PC-9 (cell line): Measurements from ENCODE around the gene ABHD3. TPM values are rescaled to one million over a fixed set of nuclear protein-coding genes. Genes with fewer than 3 reads are reported as not detected.
"Not testable (repeated sequence)": the region's sequence is repeated elsewhere in the genome, so short reads cannot be mapped to it uniquely, and the experiment has no call there.

Source experiments
- BruUV-seq: library from RNA; stranded (reverse); fragments of 400-500 nt; replicated peaks from 2 replicates; lab custom pipeline; 2021; lab: Mats Ljungman, UMichigan
- CTCF ChIA-PET: fragments of 300-600 bp; sonication (Branson Sonifier 250); formaldehyde crosslinking; loops from one replicate; lab custom pipeline; 2022; ENCODE audit warnings: antibody characterized with exemption; lab: Charles Lee
- POLR2A ChIA-PET: fragments of 300-600 bp; sonication (Branson Sonifier 250); formaldehyde crosslinking; loops from one replicate; lab custom pipeline; 2022; ENCODE audit warnings: antibody characterized with exemption; ENCODE audit not compliant: unreplicated experiment; lab: Charles Lee
- DNase-seq, 2 experiments: peaks; one replicate each; pipeline versions ENCODE4 v3.0.0 to v3.0.0-alpha.2; 2015 to 2022; ENCODE audit warnings: mixed read lengths in 1 of 2
- H2AFZ ChIP-seq: fragments of 200-600 bp; sonication (generic); 2 replicates; pipeline ENCODE4 v1.8.1; 2017; ENCODE audit warnings: antibody characterized with exemption
- H3F3A ChIP-seq: fragments of 200-600 bp; sonication (generic); 2 replicates; pipeline ENCODE4 v1.8.1; 2017; ENCODE audit warnings: antibody characterized with exemption, mild to moderate bottlenecking, low read depth; ENCODE audit not compliant: insufficient read depth
- H3K27ac ChIP-seq: fragments of 200-600 bp; sonication (generic); 2 replicates; pipeline ENCODE4 v1.6.1; 2016; ENCODE audit warnings: mixed run types
- H3K27me3 ChIP-seq: fragments of 200-600 bp; sonication (generic); 2 replicates; pipeline ENCODE4 v1.6.1; 2016; ENCODE audit warnings: low read depth, mixed run types; ENCODE audit not compliant: insufficient read depth
- H3K36me3 ChIP-seq: fragments of 200-600 bp; sonication (generic); 2 replicates; pipeline ENCODE4 v1.6.1; 2016; ENCODE audit warnings: low read depth, mixed run types
- H3K4me1 ChIP-seq: fragments of 200-600 bp; sonication (generic); replicated peaks from 2 replicates; pipeline ENCODE4 v1.6.1; 2016; ENCODE audit warnings: mixed run types; ENCODE audit not compliant: insufficient read depth
- H3K4me2 ChIP-seq: fragments of 200-600 bp; sonication (generic); 2 replicates; pipeline ENCODE4 v1.6.1; 2017; ENCODE audit warnings: mixed run types
- H3K4me3 ChIP-seq: fragments of 200-600 bp; sonication (generic); 2 replicates; pipeline ENCODE4 v1.6.1; 2016; ENCODE audit warnings: mixed run types
- H3K79me2 ChIP-seq: fragments of 200-600 bp; sonication (generic); 2 replicates; pipeline ENCODE4 v1.6.1; 2017; ENCODE audit warnings: low read depth, mixed run types
- H3K9me2 ChIP-seq: fragments of 200-600 bp; sonication (generic); 2 replicates; pipeline ENCODE4 v1.8.1; 2017; ENCODE audit warnings: mild to moderate bottlenecking; ENCODE audit not compliant: insufficient read depth
- H3K9me3 ChIP-seq: fragments of 200-600 bp; sonication (generic); 2 replicates; pipeline ENCODE4 v1.8.1; 2016; ENCODE audit warnings: low read depth; ENCODE audit not compliant: insufficient read depth
- H4K20me1 ChIP-seq: fragments of 200-600 bp; sonication (generic); 2 replicates; pipeline ENCODE4 v1.8.1; 2017; ENCODE audit not compliant: insufficient read depth
- EZH2 ChIP-seq: fragments of 200-600 bp; sonication (generic); IDR thresholded peaks from 2 replicates; pipeline ENCODE4 v1.8.0; 2017; ENCODE audit warnings: antibody characterized with exemption, low read depth
- intact Hi-C: fragments of 100-400 bp; cut with micrococcal nuclease; formaldehyde crosslinking; loops from one replicate; pipeline ENCODE4 v1.10.0; 2022; ENCODE audit not compliant: unreplicated experiment
- total RNA-seq: library from RNA; stranded (reverse); gene quantifications from 2 replicates; pipeline ENCODE4 v1.2.3, GENCODE V29; 2021
- TF ChIP-seq, protein P1 (sequence below): fragments of 200-600 bp; sonication (generic); conservative IDR thresholded peaks from 2 replicates; pipeline ENCODE4 v1.6.1; 2017; ENCODE audit warnings: mixed run types, antibody characterized with exemption, mild to moderate bottlenecking, moderate library complexity

ABHD3 gene
- total RNA-seq, 1 experiment from 2014 or later: 33.7 TPM

DNA sequence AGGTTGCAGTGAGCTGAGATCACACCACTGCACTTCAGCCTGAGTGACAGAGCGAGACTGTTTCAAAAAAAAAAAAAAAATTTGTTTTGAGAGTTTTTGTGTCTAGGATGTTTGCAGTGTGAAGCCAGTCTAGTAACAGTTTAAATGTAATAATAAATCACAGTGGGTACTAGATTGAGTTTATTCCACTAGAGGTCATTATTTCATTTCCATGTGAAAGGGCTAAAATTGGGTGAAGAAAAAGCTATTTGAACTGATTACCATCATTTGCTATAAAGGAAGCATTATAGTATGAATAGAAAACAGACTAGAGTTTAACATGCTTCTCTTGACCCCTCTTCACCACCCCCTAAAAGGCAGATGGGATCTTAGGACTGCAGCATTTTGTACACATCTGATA, 72.2 kb downstream of the ABHD3 start:
- Histone ChIP-seq H3K4me3 (no peak overlapping the region), H3K27ac (no peak overlapping the region), H3F3A (peaks cover 11% of the 10 kb centered on the region), H4K20me1 (peaks cover 4% of the 10 kb centered on the region; the same call in 1 of the 2 replicates), H3K36me3 (peaks cover 7% of the 10 kb centered on the region; the same call in 1 of the 2 replicates), H2AFZ (no peak overlapping the region), H3K9me3 (no peaks in the 10 kb centered on the region), H3K4me2 (no peak overlapping the region), H3K9me2 (no peaks in the 10 kb centered on the region), H3K27me3 (no peaks in the 10 kb centered on the region), H3K79me2 (0 out of 2 replicates have a peak, but pooled peaks cover 3% of the 10 kb centered on the region), H3K4me1 (peaks cover under 1% of the 10 kb centered on the region; the same call in 1 of the 2 replicates)
- TF ChIP-seq EZH2: no peak
- TF ChIP-seq, protein P1, sequence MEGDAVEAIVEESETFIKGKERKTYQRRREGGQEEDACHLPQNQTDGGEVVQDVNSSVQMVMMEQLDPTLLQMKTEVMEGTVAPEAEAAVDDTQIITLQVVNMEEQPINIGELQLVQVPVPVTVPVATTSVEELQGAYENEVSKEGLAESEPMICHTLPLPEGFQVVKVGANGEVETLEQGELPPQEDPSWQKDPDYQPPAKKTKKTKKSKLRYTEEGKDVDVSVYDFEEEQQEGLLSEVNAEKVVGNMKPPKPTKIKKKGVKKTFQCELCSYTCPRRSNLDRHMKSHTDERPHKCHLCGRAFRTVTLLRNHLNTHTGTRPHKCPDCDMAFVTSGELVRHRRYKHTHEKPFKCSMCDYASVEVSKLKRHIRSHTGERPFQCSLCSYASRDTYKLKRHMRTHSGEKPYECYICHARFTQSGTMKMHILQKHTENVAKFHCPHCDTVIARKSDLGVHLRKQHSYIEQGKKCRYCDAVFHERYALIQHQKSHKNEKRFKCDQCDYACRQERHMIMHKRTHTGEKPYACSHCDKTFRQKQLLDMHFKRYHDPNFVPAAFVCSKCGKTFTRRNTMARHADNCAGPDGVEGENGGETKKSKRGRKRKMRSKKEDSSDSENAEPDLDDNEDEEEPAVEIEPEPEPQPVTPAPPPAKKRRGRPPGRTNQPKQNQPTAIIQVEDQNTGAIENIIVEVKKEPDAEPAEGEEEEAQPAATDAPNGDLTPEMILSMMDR: no peak
- POLR2A ChIA-PET: no interaction called here
- BruUV-seq: no TSS peak
- CTCF ChIA-PET: interaction anchor here (0.7 kb wide), 2 partner anchors 110 to 159 kb away, joined by 3 to 6 read pairs; no protein-coding TSS in a partner anchor
- no peak for DNase-seq
- intact Hi-C loops: no loop called here

DNA sequence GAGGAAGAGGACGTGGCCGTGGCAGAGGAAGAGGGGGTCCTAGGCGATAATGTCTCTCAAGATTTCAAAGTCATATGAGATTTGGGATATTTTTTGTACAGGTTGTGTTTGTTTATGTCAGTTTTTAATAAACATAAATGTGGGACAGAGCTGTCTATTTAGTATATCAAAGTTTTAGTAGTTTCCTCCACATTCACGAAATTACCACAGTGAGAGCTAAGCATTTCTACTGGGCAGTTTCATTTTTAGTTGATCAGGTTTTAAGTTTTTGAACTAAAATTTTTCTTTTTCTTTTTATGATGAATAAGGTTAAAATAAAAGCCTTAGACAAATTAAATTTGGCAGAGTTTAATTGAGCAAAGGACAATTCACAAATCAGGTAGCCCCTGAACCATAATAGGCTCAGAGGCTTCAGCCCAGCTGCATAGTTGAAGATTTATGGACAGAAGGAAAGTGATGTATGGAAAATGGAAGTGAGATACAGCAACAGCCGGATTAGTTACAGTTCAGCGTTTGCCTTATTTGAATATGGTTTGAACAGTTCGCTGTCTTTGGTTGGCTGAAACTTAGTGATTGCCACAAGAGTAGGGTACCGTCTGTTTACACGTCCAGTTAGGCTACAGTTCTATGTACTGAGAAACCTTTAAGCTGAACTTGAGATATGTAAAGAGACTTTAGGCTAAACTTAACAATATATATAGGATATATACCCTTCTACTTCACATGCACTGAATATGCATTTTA, 75.3 kb downstream of the ABHD3 start:
- CTCF ChIA-PET: no interaction called here
- H3K27me3 ChIP-seq: no peaks in the 10 kb centered on the region
- intact Hi-C loops: no loop called here

DNA sequence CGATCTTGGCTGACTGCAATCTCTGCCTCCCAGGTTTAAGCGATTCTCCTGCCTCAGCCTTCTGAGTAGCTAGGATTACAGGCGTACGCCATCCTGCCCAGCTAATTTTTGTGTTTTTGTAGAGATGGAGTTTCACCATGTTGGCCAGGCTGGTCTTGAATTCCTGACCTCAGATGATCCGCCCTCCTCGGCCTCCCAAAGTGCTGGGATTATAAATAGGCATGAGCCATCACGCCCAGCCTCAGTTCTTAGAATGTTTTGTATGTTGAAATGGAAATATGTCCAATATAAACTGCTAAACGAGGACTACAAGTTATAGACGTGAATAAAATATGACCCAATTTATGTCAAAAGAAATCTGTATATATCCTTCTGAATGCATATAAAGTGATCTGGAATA, 82.9 kb downstream of the ABHD3 start:
- CTCF ChIA-PET, H3K27me3 ChIP-seq, H3K9me3 ChIP-seq, DNase-seq, H3K4me2 ChIP-seq, POLR2A ChIA-PET, BruUV-seq, H3K4me1 ChIP-seq, H2AFZ ChIP-seq, H3K4me3 ChIP-seq, H3K27ac ChIP-seq, H3K9me2 ChIP-seq, H3F3A ChIP-seq, H3K36me3 ChIP-seq, intact Hi-C loops: not testable (repeated sequence)
- H3K79me2 ChIP-seq: peaks cover 66% of the 10 kb centered on the region
- H4K20me1 ChIP-seq: peaks cover 42% of the 10 kb centered on the region

More for the DNA sequence above, 75.3 kb downstream of the ABHD3 start:
- no peak overlapping the region for H3K4me3 ChIP-seq
- H3K4me1 ChIP-seq: no peaks in the 10 kb centered on the region
- no peak for DNase-seq
- no peaks in the 10 kb centered on the region for H3K9me3 ChIP-seq
- TF ChIP-seq, protein P1: no peak
- no peak for TF ChIP-seq EZH2
- no peak overlapping the region for H3K4me2 ChIP-seq
- 0 out of 2 replicates have a peak, but pooled peaks cover 8% of the 10 kb centered on the region for H3K79me2 ChIP-seq
- H3K9me2 ChIP-seq: no peaks in the 10 kb centered on the region
- peaks cover 7% of the 10 kb centered on the region; the same call in 1 of the 2 replicates for H3K36me3 ChIP-seq
- no TSS peak for BruUV-seq
- H4K20me1 ChIP-seq: peaks cover 4% of the 10 kb centered on the region; the same call in 1 of the 2 replicates
- H3K27ac ChIP-seq: no peak overlapping the region
- H3F3A ChIP-seq: peaks cover 4% of the 10 kb centered on the region; the same call in 1 of the 2 replicates
- POLR2A ChIA-PET: interaction anchor here (0.6 to 0.7 kb wide), 2 partner anchors 11 to 57 kb away, joined by 4 to 12 read pairs; no protein-coding TSS in a partner anchor
- H2AFZ ChIP-seq: no peak overlapping the region
